Activated CD4-positive, CD25-positive, alpha-beta regulatory T cell treated with anti-CD3 and anti-CD28 coated beads, Interleukin-2, amount 50 U/mL, for 24 hours (primary cell): ENCODE measurements around the gene UQCR11.

ENCODE experiments used
- ATAC-seq, 2 donors: fragments of 150-1000 bp; cut with Tn5 transposase; one replicate each; pipeline ENCODE4 v1.10.0; 2021; ENCODE audit warnings: mild to moderate bottlenecking in 1 of 2, moderate library complexity in 1 of 2

UQCR11 gene

GRCh38 chr19:1566392-1567115, 38.7 kb downstream of the UQCR11 start:
- no peak for ATAC-seq

DNA sequence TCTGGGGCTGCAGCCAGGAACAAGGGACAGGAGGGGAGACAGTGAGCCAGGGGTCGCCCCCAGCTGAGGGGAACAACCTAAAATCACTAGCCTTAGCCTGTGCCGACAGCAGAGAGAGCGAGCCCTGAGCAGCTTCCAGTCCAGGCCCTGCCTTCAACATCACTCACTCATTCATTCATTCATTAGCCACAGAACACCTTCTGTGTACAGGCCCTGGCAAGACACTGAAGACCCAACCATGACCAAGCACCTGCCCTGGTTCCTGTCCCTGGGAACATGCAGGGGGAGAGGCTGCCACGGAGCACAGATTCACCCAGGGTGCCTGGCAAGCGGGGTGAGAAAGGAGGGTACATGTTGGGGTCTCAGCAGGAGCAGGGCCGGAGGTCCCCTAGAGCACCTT, 42.0 kb downstream of the UQCR11 start:
- ATAC-seq, result no peak

DNA sequence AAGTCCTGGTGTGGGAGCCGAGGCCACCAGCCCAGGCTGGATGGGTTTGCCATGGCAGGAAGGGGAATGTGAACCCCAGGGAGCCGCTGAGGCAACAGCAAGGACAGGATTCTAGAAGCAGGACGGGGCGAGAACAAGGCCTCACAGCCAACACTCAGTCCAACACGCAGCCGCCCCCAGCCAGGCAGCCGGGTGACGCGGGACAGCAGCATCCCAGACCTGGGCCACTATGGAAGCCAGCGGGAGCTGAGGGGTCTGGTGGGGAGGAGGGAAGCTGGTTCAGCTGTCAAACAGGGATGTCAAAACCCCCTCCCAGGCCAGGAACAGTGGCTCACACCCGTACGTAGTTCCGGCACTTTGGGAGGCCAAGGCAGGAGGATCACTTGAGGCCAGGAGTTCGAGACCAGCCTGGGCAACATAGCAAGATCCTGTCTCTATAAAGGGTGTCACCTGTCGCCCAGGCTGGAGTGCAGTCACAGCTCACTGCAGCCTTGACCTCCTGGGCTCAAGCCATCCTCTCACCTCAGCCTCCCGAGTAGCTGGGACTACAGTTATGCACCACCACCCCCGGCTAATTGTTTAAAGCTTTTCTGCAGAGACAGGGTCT, 43.9 kb downstream of the UQCR11 start:
- ATAC-seq, result no peak

DNA sequence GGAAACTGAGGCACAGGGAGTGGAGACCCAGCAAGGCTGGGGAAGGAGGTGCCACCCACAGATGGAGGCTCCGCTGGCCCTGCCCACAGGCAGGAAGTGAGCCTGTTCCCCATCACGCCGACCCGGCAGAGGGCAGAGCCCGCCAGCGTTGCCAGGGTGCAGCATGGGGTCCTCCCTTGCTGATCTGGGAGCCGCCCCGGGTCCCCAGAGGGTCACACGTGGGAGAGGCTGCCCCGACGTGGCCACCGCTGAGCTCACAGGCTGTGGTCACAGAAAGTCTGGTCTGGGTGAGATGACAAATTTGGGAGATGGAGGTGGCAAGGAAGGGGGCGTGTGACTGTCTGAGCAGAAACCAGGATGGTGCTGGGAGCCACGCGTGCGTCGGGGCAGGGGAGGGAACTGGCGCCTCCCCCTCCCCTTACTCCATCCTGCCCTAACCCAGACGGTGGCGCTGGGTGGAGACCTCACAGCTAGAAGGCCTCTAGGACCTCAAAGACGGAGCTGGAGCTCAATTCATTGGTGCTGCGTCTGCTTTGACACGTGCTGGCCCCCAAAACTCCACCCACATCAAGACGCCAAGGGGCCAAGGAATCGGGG, 44.9 kb downstream of the UQCR11 start:
- ATAC-seq, result no peak

GRCh38 chr19:1558552-1558951, 46.7 kb downstream of the UQCR11 start:
- no peak for ATAC-seq

DNA sequence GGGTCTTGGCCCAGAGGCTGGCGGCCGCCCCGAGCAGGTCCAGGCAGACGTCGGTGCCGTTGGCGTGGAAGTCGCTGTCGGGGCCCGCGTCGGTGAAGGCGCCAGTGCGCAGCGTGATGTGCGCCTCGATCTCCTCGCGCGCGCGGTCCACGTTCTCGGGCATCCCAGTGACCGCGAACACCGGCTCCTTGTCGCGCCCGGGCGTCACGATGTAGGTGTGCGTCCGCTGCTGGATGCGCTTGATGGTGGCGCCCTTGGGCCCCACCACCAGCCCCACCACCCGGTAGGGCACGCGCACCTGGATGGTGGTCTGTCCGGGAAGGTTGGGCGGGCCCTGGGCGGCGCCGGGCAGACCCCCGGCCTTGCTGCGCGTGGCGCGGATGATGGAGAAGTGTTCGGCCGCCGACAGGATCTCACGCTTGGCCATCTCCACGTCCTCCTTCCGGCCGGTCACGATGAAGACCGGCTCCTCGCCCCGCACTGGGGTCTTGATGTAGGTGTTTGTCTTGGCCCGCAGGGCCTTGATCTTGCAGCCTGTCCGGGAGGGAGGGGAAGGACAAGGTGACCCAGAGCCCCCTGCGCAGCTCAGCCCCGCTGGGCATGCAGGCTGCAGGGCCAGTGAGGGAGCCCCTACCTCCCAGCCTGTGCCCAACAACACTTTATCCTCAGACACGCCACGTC, 48.7 kb downstream of the UQCR11 start:
- no peak for ATAC-seq

DNA sequence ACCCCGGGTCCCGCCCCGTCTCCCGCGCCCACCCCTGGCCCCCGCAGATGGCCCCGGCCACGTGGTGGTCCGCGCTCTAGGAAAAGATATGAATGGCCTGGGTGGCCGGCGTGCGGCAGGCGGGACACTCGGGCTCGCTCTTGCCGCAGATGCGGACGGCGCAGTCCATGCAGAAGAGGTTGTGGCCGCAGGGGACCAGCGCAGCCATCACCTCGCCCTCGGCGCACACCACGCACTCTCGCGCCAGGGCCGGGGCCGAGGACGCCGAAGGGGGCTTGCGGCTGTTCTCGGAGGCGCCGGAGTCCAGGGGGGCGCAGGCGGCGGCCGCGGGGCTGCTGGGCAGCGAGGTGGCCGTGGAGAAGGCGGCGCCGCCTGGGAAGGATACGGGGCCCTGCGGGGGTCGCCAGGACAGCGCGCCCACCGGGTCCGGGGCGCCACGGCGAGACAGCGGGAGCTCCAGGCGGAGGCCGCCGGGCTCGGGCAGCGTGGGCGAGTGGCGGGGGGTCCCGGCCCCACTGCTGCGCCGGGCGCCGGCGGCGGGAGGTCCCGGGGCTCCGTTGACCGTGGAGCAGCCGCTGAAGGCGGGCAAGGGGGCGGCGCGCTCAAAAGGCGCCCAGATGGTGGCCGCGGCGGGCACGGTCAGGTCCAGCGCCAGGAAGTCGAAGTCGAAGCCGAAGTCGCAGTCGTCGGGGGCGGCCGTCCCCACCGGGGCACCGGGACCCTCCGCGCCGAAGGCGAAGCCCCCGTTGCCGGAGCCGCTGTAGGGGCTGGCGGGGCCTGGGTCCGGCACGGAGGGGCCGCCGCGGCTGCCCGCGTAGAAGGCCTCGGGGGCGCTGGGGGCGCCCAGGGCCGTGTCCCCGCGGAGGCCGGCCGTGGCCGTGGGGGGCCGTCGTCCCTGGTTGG, 49.5 kb downstream of the UQCR11 start:
- ATAC-seq, result no peak

- no peak for ATAC-seq
Observed at GRCh38 chr19:1554968-1555367, 50.3 kb downstream of the UQCR11 start.

DNA sequence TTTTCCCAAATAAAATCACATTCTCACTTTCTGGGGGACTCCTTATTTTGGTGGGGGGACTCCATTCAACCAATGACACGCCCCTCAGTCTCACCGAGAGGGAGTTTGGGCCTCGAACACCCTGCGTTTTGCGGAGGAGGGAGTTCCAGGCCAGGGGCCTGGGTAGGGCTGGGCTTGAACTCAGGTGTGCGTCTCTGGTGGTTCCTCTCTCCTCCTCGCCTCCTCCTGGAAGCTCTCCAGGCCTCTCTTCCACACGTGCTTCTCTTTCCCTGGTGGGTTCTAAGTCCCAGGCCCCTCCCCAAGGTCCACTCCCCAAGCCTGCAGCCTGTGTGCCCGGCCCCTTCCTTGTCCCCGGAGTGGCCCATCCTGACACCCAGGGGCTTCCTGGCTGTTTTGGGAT, 51.8 kb downstream of the UQCR11 start:
- ATAC-seq, result no peak

- no peak for ATAC-seq
Observed at GRCh38 chr19:1551068-1552040, 53.9 kb downstream of the UQCR11 start.

DNA sequence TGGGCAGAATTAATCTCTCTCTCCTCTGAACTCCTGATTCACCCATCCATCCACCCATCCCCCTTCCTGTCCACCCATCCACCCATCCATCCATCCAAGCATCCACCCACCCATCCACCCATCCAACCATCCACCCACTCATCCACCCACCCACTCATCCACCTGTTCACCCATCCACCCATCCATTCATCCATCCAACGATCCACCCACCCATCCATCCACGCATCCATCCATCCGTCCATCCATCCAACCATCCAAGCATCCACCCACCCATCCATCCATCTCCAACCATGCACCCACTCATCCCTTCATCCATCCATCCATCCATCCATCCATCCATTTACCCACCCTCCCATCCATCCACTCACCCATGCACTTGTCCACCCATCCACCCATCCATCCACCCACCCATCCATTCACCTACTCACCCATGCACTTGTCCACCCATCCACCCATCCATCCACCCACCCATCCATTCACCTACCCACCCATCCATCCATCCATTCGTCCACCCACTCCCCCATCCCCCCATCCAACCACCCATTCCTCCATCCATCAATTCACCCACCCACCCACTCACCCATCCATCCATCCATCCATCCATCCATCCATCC, 55.8 kb downstream of the UQCR11 start:
- ATAC-seq, result no peak
